Esophagus muscularis mucosa (tissue), 3 donors: Measurements from ENCODE around the gene DOK5.

ENCODE experiments used
- POLR2AphosphoS5 ChIP-seq, 2 donors: sonication (generic); formaldehyde crosslinking; IDR thresholded peaks; one replicate each; pipeline ENCODE4 v1.6.1; 2017; ENCODE audit warnings: antibody characterized with exemption in 2 of 2
- TF ChIP-seq, protein P1 (sequence below), 3 experiments: fragments of 200-600 bp in 2 of 3; fragments of 450-650 bp in 1 of 3; sonication (generic) in 2 of 3; IDR thresholded peaks; one replicate each; pipeline ENCODE4 v1.5.1; 2017 to 2019; ENCODE audit warnings: antibody characterized with exemption in 3 of 3, mild to moderate bottlenecking in 2 of 3, moderate library complexity in 1 of 3

GRCh38 chr20:54517241-54517975 is 42.0 kb downstream of the DOK5 start:
- TF ChIP-seq POLR2AphosphoS5 (IDR thresholded peaks at IDR 0.05) = no peak
- TF ChIP-seq, protein P1, sequence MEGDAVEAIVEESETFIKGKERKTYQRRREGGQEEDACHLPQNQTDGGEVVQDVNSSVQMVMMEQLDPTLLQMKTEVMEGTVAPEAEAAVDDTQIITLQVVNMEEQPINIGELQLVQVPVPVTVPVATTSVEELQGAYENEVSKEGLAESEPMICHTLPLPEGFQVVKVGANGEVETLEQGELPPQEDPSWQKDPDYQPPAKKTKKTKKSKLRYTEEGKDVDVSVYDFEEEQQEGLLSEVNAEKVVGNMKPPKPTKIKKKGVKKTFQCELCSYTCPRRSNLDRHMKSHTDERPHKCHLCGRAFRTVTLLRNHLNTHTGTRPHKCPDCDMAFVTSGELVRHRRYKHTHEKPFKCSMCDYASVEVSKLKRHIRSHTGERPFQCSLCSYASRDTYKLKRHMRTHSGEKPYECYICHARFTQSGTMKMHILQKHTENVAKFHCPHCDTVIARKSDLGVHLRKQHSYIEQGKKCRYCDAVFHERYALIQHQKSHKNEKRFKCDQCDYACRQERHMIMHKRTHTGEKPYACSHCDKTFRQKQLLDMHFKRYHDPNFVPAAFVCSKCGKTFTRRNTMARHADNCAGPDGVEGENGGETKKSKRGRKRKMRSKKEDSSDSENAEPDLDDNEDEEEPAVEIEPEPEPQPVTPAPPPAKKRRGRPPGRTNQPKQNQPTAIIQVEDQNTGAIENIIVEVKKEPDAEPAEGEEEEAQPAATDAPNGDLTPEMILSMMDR (IDR thresholded peaks at IDR 0.05) = no peak
